Mucosa of stomach (tissue), 1 donor: ENCODE data around the gene TMEM63B.

Experiments used
- H3K27me3 ChIP-seq: one replicate; pipeline ENCODE4 v1.7.0; 2013; ENCODE audit warnings: mild to moderate bottlenecking, low read length; ENCODE audit not compliant: control insufficient read depth, insufficient read depth
- H3K36me3 ChIP-seq: one replicate; pipeline ENCODE4 v1.7.0; 2013; ENCODE audit warnings: low read length; ENCODE audit not compliant: control insufficient read depth, insufficient read depth
- H3K4me1 ChIP-seq: one replicate; pipeline ENCODE4 v1.7.0; 2013; ENCODE audit warnings: mild to moderate bottlenecking, low read length; ENCODE audit not compliant: control insufficient read depth, insufficient read depth
- H3K4me3 ChIP-seq: one replicate; pipeline ENCODE4 v1.7.0; 2013; ENCODE audit warnings: low read length
- H3K9ac ChIP-seq: one replicate; pipeline ENCODE4 v1.7.0; 2013; ENCODE audit warnings: mild to moderate bottlenecking, low read length, moderate library complexity
- H3K9me3 ChIP-seq: one replicate; pipeline ENCODE4 v1.7.0; 2013; ENCODE audit warnings: mild to moderate bottlenecking, low read length, moderate library complexity; ENCODE audit not compliant: control insufficient read depth
- donor health status: Pancreatic carcinoma.

Gene TMEM63B

GRCh38 chr6:44156494-44157151, 29.3 kb downstream of the TMEM63B start:
- H3K4me3 ChIP-seq: no peak overlapping the region
- H3K36me3 ChIP-seq: no peaks in the 10 kb centered on the region
- no peaks in the 10 kb centered on the region for H3K27me3 ChIP-seq
- peaks cover 54% of the 10 kb centered on the region for H3K4me1 ChIP-seq
- H3K9ac ChIP-seq: peak overlapping the region; percentile 3
- H3K9me3 ChIP-seq: no peaks in the 10 kb centered on the region

GRCh38 chr6:44157152-44157521, 29.8 kb downstream of the TMEM63B start:
- no peaks in the 10 kb centered on the region for H3K27me3 ChIP-seq
- no peaks in the 10 kb centered on the region for H3K36me3 ChIP-seq
- H3K9me3 ChIP-seq: no peaks in the 10 kb centered on the region
- H3K4me1 ChIP-seq: peaks cover 49% of the 10 kb centered on the region
- H3K4me3 ChIP-seq: no peak overlapping the region
- H3K9ac ChIP-seq: no peak overlapping the region

- Histone ChIP-seq H3K9me3 (no peaks in the 10 kb centered on the region), H3K4me3 (no peak within 1 kb of the TSS), H3K36me3 (no peaks in the 10 kb centered on the region), H3K4me1 (peaks cover 45% of the 10 kb centered on the region), H3K27me3 (no peaks in the 10 kb centered on the region), H3K9ac (no peak within 1 kb of the TSS)
These were observed 31.4 kb downstream of the TMEM63B start, which contains the start of gene CAPN11 for GRCh38 chr6:44158770-44159228. CAPN11 (plus strand) TSS chr6:44158820; CDS start chr6:44158849, 29 bp downstream.

- Histone ChIP-seq H3K27me3 (no peaks in the 10 kb centered on the region), H3K9ac (no peak overlapping the region), H3K4me1 (peaks cover 22% of the 10 kb centered on the region), H3K4me3 (no peak overlapping the region), H3K36me3 (no peaks in the 10 kb centered on the region), H3K9me3 (no peaks in the 10 kb centered on the region)
These were observed 34.6 kb downstream of the TMEM63B start for GRCh38 chr6:44161997-44162338.

GRCh38 chr6:44162876-44163625, 35.7 kb downstream of the TMEM63B start:
- Histone ChIP-seq H3K27me3 (no peaks in the 10 kb centered on the region), H3K4me3 (no peak overlapping the region), H3K4me1 (peaks cover 11% of the 10 kb centered on the region)

GRCh38 chr6:44166116-44166515, 38.8 kb downstream of the TMEM63B start:
- no peak overlapping the region for H3K4me3 ChIP-seq
- H3K9me3 ChIP-seq: no peaks in the 10 kb centered on the region
- no peaks in the 10 kb centered on the region for H3K27me3 ChIP-seq
- peaks cover 19% of the 10 kb centered on the region for H3K4me1 ChIP-seq
- no peak overlapping the region for H3K9ac ChIP-seq
- no peaks in the 10 kb centered on the region for H3K36me3 ChIP-seq

More at GRCh38 chr6:44162876-44163625, 35.7 kb downstream of the TMEM63B start:
- Histone ChIP-seq H3K36me3 (no peaks in the 10 kb centered on the region), H3K9me3 (no peaks in the 10 kb centered on the region), H3K9ac (no peak overlapping the region)

GRCh38 chr6:44166591-44167184, 39.3 kb downstream of the TMEM63B start:
- Histone ChIP-seq H3K4me1 (peaks cover 15% of the 10 kb centered on the region), H3K36me3 (no peaks in the 10 kb centered on the region), H3K9ac (no peak overlapping the region), H3K4me3 (no peak overlapping the region), H3K27me3 (no peaks in the 10 kb centered on the region), H3K9me3 (no peaks in the 10 kb centered on the region)

- H3K4me3 ChIP-seq: no peak overlapping the region
- no peaks in the 10 kb centered on the region for H3K27me3 ChIP-seq
- no peaks in the 10 kb centered on the region for H3K36me3 ChIP-seq
- peaks cover 18% of the 10 kb centered on the region for H3K4me1 ChIP-seq
- no peak overlapping the region for H3K9ac ChIP-seq
- no peaks in the 10 kb centered on the region for H3K9me3 ChIP-seq
These were observed 40.2 kb downstream of the TMEM63B start for GRCh38 chr6:44167567-44167966.

GRCh38 chr6:44169154-44169553, 41.8 kb downstream of the TMEM63B start:
- H3K9ac ChIP-seq: no peak overlapping the region
- H3K4me1 ChIP-seq: peaks cover 24% of the 10 kb centered on the region
- H3K9me3 ChIP-seq: no peaks in the 10 kb centered on the region
- no peak overlapping the region for H3K4me3 ChIP-seq
- no peaks in the 10 kb centered on the region for H3K27me3 ChIP-seq
- H3K36me3 ChIP-seq: no peaks in the 10 kb centered on the region

GRCh38 chr6:44169886-44170570, 42.7 kb downstream of the TMEM63B start:
- Histone ChIP-seq H3K36me3 (no peaks in the 10 kb centered on the region), H3K27me3 (no peaks in the 10 kb centered on the region), H3K4me1 (peaks cover 24% of the 10 kb centered on the region), H3K9ac (no peak overlapping the region), H3K4me3 (no peak overlapping the region), H3K9me3 (no peaks in the 10 kb centered on the region)

GRCh38 chr6:44171899-44172546, 44.7 kb downstream of the TMEM63B start:
- Histone ChIP-seq H3K27me3 (no peaks in the 10 kb centered on the region), H3K4me1 (peaks cover 24% of the 10 kb centered on the region), H3K4me3 (no peak overlapping the region), H3K36me3 (no peaks in the 10 kb centered on the region), H3K9me3 (no peaks in the 10 kb centered on the region), H3K9ac (no peak overlapping the region)
